Effector memory CD4-positive, alpha-beta T cell (primary cell): ENCODE data around the gene SLC12A7.

Experiments used
- DNase-seq, 3 donors: peaks; one replicate each; pipeline ENCODE4 v3.0.0-alpha.2; 2020
- H3K27ac ChIP-seq: 2 replicates; pipeline ENCODE4 v1.7.0; 2013; ENCODE audit warnings: mild to moderate bottlenecking, low read length, moderate library complexity; ENCODE audit not compliant: insufficient read depth, poor library complexity, severe bottlenecking
- H3K27me3 ChIP-seq: replicated peaks from 2 replicates; pipeline ENCODE4 v1.7.0; 2013; ENCODE audit warnings: mild to moderate bottlenecking, low read length; ENCODE audit not compliant: insufficient read depth, control insufficient read depth, poor library complexity, severe bottlenecking
- H3K36me3 ChIP-seq: 2 replicates; pipeline ENCODE4 v1.7.0; 2013; ENCODE audit warnings: mild to moderate bottlenecking, low read length, moderate library complexity; ENCODE audit not compliant: control insufficient read depth, insufficient read depth
- H3K4me1 ChIP-seq: 2 replicates; pipeline ENCODE4 v1.7.0; 2013; ENCODE audit warnings: low read length, mild to moderate bottlenecking; ENCODE audit not compliant: control insufficient read depth, insufficient read depth, poor library complexity, severe bottlenecking
- H3K4me3 ChIP-seq: 2 replicates; pipeline ENCODE4 v1.7.0; 2013; ENCODE audit warnings: low read length, low read depth, mild to moderate bottlenecking; ENCODE audit not compliant: insufficient read depth, poor library complexity, severe bottlenecking
- H3K9me3 ChIP-seq: 2 replicates; pipeline ENCODE4 v1.7.0; 2013; ENCODE audit warnings: mild to moderate bottlenecking, low read length, moderate library complexity; ENCODE audit not compliant: control insufficient read depth

SLC12A7 gene

DNA sequence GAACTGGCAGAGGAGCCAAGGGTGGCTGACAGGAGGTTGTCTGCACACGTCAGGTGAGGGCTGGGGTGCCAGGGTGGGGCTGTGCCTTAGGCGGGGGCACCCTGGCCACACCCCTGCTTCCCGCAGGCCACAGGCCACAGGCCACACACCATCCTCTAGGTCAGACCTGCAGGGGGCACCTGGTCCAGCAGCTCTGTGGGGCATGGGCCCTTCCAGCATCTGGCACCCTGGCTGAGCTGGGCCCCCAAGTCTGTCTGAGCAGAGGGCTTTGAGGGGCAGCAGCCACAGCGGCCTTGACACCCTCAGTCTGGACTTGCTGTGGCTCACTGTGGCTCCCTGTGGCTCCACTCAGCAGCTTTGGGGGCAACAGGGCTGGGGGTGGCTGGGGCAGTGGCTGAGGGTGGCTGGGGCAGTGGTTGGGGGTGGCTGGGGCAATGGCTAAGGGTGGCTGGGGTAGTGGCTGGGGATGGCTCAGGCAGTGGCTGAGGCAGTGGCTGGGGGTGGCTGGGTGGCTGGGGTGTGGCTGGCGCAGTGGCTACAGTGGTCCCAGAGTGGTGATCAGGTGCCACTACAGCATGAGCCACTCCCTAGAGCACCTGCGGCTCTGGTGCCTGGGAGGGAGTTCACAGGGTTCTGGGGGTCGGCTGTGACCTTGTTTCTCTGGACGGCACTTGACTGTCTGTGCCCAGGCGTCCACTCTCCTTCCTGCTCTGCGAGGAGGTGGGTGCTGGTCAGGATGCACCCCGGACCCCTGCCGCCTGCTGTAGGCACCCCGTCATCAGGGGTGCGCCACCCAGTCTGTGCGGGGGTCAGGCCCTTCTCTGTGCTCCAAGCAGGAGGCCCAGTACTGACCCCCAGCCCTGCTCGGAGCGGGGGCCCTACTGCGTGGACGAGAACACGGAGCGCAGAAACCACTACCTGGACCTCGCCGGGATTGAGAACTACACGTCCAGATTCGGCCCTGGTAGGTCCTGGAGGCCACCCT, 76.2 kb downstream of the SLC12A7 start:
- H3K36me3 ChIP-seq: no peaks in the 10 kb centered on the region
- no peak for DNase-seq
- no peak overlapping the region for H3K4me3 ChIP-seq
- no peaks in the 10 kb centered on the region for H3K27me3 ChIP-seq
- H3K4me1 ChIP-seq: no peaks in the 10 kb centered on the region
- no peaks in the 10 kb centered on the region for H3K9me3 ChIP-seq
- H3K27ac ChIP-seq: no peak overlapping the region

- H3K9me3 ChIP-seq: no peaks in the 10 kb centered on the region
- no peaks in the 10 kb centered on the region for H3K27me3 ChIP-seq
- no peaks in the 10 kb centered on the region for H3K4me1 ChIP-seq
- no peaks in the 10 kb centered on the region for H3K36me3 ChIP-seq
- H3K4me3 ChIP-seq: no peak overlapping the region
- no peak overlapping the region for H3K27ac ChIP-seq
- DNase-seq: no peak
Observed at GRCh38 chr5:1034986-1035385, 76.9 kb downstream of the SLC12A7 start.

DNA sequence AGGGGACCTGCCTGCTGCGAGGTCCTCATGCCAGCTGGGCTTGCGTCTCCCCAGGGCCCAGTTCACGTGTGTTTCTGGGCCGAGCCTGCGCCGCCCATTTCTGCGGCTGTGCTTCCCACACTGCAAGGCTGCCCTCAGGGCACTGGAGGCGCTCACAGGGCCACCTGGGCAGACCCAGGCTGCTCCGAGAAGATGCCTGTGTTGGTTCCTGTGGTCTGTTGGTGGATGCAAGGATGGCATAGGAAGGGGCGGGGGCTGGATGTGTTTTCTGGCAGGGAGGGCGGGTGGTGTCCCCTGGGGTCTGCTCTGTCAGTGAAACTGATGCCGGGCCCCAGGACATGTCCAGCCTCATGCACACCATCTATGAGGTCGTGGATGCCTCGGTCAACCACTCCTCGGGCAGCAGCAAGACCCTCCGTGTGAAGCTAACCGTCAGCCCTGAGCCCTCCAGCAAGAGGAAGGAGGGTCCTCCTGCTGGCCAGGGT, 77.4 kb downstream of the SLC12A7 start:
- Histone ChIP-seq H3K4me1 (no peaks in the 10 kb centered on the region), H3K27ac (no peak overlapping the region), H3K4me3 (no peak overlapping the region), H3K27me3 (no peaks in the 10 kb centered on the region), H3K9me3 (no peaks in the 10 kb centered on the region), H3K36me3 (no peaks in the 10 kb centered on the region)
- no peak for DNase-seq

- Histone ChIP-seq H3K27me3 (no peaks in the 10 kb centered on the region), H3K4me1 (no peaks in the 10 kb centered on the region), H3K27ac (no peak overlapping the region), H3K36me3 (no peaks in the 10 kb centered on the region), H3K4me3 (no peak overlapping the region), H3K9me3 (no peaks in the 10 kb centered on the region)
- no peak for DNase-seq
Observed at GRCh38 chr5:1033606-1034420, 78.0 kb downstream of the SLC12A7 start.

DNA sequence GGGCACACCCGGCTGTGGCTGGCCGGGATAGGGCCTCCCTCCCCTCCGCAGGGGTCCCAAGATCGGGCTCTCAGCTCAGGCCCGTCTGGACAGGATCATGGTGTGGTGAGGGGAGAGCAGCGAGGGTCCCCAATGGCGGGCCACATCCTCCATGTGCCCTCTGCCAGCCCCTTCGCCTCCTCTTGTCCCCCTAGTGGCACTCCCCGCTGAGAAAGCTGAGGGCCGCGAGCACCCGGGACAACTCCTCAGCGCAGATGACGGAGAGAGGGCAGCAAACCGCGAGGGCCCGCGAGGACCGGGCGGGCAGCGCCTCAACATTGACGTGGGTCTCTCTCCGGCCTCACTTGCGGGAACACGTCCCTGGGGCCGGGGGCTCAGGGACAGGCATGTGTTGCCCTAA, 78.7 kb downstream of the SLC12A7 start:
- Histone ChIP-seq H3K9me3 (no peaks in the 10 kb centered on the region), H3K4me1 (no peaks in the 10 kb centered on the region), H3K27ac (no peak overlapping the region), H3K36me3 (no peaks in the 10 kb centered on the region), H3K4me3 (no peak overlapping the region), H3K27me3 (no peaks in the 10 kb centered on the region)
- DNase-seq: no peak

DNA sequence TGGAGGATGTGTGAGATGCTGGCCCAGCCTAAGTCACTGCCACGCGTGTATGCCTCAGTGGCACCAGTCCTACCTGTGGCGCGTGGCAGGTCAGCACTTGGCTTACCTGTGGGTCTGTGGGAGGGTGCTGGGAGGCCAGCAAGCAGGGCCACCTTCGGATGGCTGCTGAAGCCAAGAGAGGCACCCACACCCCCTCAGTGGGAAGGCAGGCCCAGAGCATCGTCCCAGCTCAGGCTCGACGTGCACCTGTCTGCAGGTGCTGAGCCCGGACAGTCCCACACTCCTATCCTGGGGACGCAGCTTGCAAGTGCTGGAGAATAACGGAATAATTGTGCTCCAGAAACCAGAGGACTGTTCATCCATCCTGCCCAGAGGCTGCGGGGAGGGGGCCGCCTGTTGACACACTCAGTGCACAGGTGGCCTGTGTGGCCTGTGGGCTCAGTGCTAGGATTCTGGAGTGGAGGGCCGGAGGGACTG, 79.3 kb downstream of the SLC12A7 start:
- Histone ChIP-seq H3K27ac (no peak overlapping the region), H3K4me1 (no peaks in the 10 kb centered on the region), H3K36me3 (no peaks in the 10 kb centered on the region), H3K4me3 (no peak overlapping the region), H3K9me3 (no peaks in the 10 kb centered on the region), H3K27me3 (no peaks in the 10 kb centered on the region)
- no peak for DNase-seq

- Histone ChIP-seq H3K9me3 (no peaks in the 10 kb centered on the region), H3K27me3 (no peaks in the 10 kb centered on the region), H3K36me3 (no peaks in the 10 kb centered on the region), H3K4me1 (no peaks in the 10 kb centered on the region), H3K27ac (no peak overlapping the region), H3K4me3 (no peak overlapping the region)
- no peak for DNase-seq
Observed at GRCh38 chr5:1032011-1032410, 79.9 kb downstream of the SLC12A7 start.

DNA sequence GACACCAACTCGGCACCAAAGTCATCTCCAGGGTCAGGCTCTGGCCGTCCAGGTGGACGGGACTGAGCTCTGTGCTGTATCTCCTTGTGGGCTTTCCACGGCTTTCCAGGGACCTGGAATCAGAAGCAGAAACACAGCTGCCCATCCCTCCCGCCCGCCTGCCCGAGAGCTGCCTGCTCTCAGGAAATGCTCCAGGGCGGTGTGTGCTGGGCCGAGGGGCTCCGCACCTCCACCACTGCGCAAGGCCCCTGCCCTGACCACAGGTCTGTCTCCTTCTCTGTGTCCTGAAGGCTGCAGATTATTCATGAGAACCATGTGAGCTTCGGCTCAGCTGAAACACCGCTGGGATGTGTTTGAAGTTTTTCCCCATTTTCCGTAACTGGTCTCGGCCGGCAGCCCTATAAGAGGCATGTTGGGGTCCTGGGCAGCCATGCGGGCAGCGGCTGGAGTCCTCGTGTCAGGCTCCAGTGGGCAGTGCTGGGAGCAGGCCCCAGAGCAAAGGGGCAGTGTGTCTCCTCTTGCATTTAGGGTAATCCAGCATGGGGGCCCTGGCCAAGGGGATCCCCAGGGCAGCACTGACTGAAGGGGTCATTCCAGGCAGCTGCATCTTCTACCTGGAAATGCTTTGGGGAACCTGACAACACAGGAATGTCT, 80.4 kb downstream of the SLC12A7 start:
- Histone ChIP-seq H3K9me3 (no peaks in the 10 kb centered on the region), H3K4me1 (no peaks in the 10 kb centered on the region), H3K4me3 (no peak overlapping the region), H3K27me3 (no peaks in the 10 kb centered on the region), H3K27ac (no peak overlapping the region), H3K36me3 (no peaks in the 10 kb centered on the region)
- DNase-seq: no peak

GRCh38 chr5:1030801-1031271, 81.0 kb downstream of the SLC12A7 start:
- no peak overlapping the region for H3K27ac ChIP-seq
- H3K9me3 ChIP-seq: no peaks in the 10 kb centered on the region
- DNase-seq: no peak
- H3K36me3 ChIP-seq: no peaks in the 10 kb centered on the region
- H3K4me1 ChIP-seq: no peaks in the 10 kb centered on the region
- H3K4me3 ChIP-seq: no peak overlapping the region
- no peaks in the 10 kb centered on the region for H3K27me3 ChIP-seq
